HG03521 (cell line): ENCODE results near the gene GUCA1C.
A peak's percentile ranks its signal among the peaks of the same experiment; 100 is the strongest.

Experiments used
- ATAC-seq: cut with Tn5 transposase; IDR thresholded peaks from one replicate; pipeline ENCODE4 v1.9.1; 2021; ENCODE audit warnings: mild to moderate bottlenecking, moderate library complexity; ENCODE audit not compliant: unreplicated experiment

Gene GUCA1C

GRCh38 chr3:108953700-108954099, at the start of gene GUCA1C:
TSS of gene GUCA1C (minus strand) at chr3:108953879. CDS start at chr3:108953762, 117 bp downstream.
- ATAC-seq = no peak

- ATAC-seq = no peak
Measured at GRCh38 chr3:108998436-108998835, 44.8 kb upstream of the GUCA1C start.

- ATAC-seq = no peak
Measured at GRCh38 chr3:108985844-108986243, 32.2 kb upstream of the GUCA1C start.

DNA sequence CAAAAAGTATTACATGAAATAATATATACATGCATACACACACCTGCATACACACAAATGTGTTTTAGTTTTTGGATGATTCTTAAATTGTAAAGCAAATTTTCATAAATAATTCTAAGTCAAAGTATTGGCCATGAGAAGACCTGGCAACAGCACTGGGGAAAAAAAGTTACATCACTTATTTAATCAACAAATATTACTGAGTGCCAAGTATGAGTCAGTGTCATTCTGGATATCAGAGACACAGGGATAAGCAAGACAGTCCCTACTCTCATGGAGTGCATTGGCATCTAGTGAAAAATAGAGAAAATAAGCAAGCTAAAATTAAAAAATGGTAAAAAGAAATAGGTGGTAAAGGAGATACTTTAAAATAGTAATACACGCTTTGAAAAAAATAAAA, 29.4 kb upstream of the GUCA1C start:
- ATAC-seq = no peak

DNA sequence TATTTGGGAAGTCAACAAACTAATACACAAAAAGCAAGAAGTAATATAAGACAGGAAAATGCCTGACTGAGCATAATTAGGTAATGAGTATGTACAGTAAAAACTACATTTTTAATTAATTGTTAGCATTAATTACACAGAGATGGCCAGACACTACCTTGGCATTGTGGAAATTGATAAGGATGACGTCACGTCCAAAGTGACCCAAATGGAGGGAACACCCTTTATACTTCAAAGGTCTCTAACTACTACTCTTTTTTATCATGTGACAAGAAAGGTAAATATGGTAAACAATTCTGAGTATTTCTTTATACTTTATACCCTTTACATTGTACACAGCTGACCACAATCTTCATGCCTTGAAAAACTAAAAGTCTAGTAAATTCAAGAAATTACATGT, 22.4 kb upstream of the GUCA1C start:
- no peak for ATAC-seq

GRCh38 chr3:108973019-108973418, 19.3 kb upstream of the GUCA1C start:
- ATAC-seq = no peak

- no peak for ATAC-seq
Measured at GRCh38 chr3:108972482-108972881, 18.8 kb upstream of the GUCA1C start.

- no peak for ATAC-seq
Measured at GRCh38 chr3:108970561-108970960, 16.9 kb upstream of the GUCA1C start.

DNA sequence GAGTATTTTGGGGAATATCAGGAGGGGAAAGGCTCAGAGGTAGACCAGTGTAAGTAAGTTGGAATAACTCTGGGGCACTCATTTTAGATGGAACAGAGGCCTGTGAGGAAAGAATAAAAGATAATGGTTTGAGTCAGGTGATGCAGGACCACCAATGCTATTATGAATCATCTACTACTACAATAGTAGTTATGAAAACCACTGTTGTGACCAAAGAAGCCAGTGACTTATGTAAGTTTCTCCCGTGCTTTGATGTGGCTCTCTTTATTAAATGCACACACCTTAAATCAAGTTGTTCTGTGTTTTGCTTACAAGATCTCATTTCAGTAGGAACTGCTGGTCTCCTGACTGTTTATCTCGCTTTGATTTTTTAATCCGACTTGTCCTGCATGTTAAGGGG, 13.1 kb upstream of the GUCA1C start:
- no peak for ATAC-seq

DNA sequence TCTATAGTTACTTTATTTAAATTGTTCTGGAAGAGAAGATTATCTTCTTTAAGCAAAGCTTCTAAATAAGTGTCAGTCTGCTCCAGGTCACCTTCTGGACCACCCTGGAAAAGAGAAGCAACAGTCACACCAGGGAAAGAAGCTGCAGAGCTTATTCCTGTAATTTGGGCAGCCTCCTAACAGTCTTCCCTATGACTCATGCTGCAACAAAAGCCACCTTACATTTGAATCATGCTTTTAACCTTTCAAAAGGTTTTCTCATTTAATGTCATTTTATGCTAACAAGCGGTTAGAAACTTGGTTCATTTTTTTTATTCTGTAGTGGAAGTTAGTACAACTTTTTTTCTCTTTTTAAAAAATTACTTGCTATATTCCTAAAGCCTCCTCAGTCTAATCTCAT, 5.3 kb upstream of the GUCA1C start:
- ATAC-seq = no peak

GRCh38 chr3:108953210-108953609, 469 bp downstream of the GUCA1C start:
- ATAC-seq = no peak

GRCh38 chr3:108951820-108952501, 1.7 kb downstream of the GUCA1C start:
- ATAC-seq = no peak

DNA sequence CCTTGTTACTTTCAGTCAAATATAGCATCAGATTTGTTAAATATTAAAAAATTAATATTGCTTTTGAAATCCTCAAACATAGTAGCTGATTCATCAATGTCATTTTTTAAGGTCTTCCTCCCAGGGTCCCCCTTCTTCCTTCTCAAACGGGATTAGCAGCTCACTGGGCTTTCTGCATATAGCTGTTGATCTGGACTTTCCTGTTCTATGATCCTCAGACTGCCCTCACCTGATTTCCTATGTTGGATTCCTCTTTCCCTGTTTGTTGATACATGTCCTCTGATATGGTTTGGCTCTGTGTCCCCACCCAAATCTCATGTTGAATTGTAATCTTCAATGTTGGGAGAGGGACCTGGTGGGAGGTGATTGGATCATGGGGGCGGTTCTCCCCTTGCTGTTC, 5.8 kb downstream of the GUCA1C start:
- ATAC-seq = no peak

DNA sequence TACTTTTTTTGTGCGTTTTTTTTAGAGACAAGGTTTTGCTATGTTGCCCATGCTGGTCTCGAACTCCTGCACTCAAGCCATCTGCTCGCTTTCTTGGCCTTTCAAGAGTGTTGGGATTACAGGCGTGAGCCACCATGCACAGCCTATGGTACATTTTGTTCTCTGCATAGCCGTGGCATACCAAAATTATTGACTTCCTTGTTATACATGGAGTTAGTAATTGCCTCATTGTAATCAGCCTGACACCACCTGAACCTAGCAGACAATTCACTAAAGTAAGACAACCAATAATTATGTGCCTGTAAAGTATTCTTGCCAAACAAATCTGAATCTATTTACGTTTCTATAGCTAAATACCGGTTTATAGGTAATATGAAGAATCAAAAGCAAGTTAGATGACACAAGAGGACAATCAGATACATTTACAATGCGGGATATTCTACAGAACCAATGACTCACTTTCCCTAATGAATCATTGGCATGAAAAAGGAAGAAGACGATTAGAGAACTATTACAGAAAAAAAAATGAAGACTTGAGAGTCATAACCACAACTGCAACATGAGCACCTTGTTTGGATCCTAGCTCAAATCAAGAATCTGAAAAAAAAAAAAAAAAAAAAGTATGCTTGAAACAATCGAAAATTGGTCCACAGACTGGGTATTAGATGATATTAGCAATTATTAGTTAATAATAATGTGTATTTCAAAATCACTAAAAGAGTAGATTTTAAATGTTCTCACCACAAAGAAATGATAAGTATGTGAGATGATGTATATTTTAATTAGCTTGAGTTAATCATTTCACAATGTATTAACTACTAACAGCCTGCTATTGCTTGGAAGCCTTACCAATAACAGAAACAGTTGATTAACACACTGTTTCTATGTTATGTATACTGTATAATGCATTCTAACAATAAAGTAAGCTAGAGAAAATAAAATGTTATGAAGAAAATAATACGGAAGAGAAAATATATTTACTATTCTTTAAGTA, 7.1 kb downstream of the GUCA1C start:
- ATAC-seq = no peak

GRCh38 chr3:108940568-108941263, 13.0 kb downstream of the GUCA1C start:
- ATAC-seq = no peak

- ATAC-seq = no peak
Measured at GRCh38 chr3:108940166-108940565, 13.5 kb downstream of the GUCA1C start.

- no peak for ATAC-seq
Measured at GRCh38 chr3:108936924-108937689, 16.6 kb downstream of the GUCA1C start.

DNA sequence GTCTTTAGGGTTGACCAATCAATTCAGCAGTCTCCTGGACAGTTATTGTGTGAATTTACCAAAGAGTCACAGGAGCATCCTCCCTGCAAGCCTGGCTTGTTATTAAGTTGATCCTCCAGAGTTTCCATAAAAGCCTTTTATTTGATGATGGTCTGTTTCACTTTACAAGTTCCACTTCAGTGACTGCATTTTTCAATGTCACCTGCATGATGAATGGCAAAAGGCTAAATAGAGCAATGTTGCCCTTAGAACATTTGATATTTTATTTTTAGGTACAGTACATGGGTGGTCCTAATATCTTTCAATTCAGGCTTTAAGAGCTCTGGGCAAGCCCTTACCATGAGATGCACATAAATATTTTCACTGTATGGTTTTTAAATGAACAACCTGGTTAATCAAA, 22.6 kb downstream of the GUCA1C start:
- ATAC-seq = no peak

- ATAC-seq = no peak
Measured at GRCh38 chr3:108918866-108919265, 34.8 kb downstream of the GUCA1C start.

GRCh38 chr3:108914774-108915641, 38.7 kb downstream of the GUCA1C start:
- ATAC-seq = peak; percentile 83
